Parathyroid adenoma (tissue), 2 donors: Measurements from ENCODE around the gene TRIL.

Experiments used
- H2AFZ ChIP-seq: fragments of 300-600 bp; sonication (generic); one replicate; pipeline ENCODE4 v1.7.0; 2017; ENCODE audit warnings: antibody characterized with exemption, mild to moderate bottlenecking
- H3K27ac ChIP-seq: fragments of 300-600 bp; sonication (generic); one replicate; pipeline ENCODE4 v1.7.0; 2017
- H3K27me3 ChIP-seq: fragments of 300-600 bp; sonication (generic); one replicate; pipeline ENCODE4 v1.7.0; 2017; ENCODE audit warnings: low read length; ENCODE audit not compliant: control insufficient read depth, insufficient read depth
- H3K36me3 ChIP-seq: fragments of 300-600 bp; sonication (generic); one replicate; pipeline ENCODE4 v1.7.0; 2017; ENCODE audit warnings: low read length; ENCODE audit not compliant: control insufficient read depth, insufficient read depth
- H3K4me1 ChIP-seq: fragments of 300-600 bp; sonication (generic); one replicate; pipeline ENCODE4 v1.7.0; 2017; ENCODE audit warnings: control low read depth
- H3K4me2 ChIP-seq: fragments of 300-600 bp; sonication (generic); one replicate; pipeline ENCODE4 v1.7.0; 2017; ENCODE audit warnings: low read length
- H3K4me3 ChIP-seq: fragments of 300-600 bp; sonication (generic); one replicate; pipeline ENCODE4 v1.7.0; 2017; ENCODE audit warnings: low read depth, low read length
- H3K79me2 ChIP-seq: fragments of 300-600 bp; sonication (generic); one replicate; pipeline ENCODE4 v1.7.0; 2017; ENCODE audit warnings: control low read depth
- H3K9ac ChIP-seq: fragments of 300-600 bp; sonication (generic); one replicate; pipeline ENCODE4 v1.7.0; 2017; ENCODE audit warnings: mild to moderate bottlenecking
- H3K9me3 ChIP-seq: fragments of 300-600 bp; sonication (generic); one replicate; pipeline ENCODE4 v1.7.0; 2017; ENCODE audit warnings: low read length; ENCODE audit not compliant: control insufficient read depth
- TF ChIP-seq, protein P1 (sequence below): fragments of 300-600 bp; sonication (generic); IDR thresholded peaks from one replicate; pipeline ENCODE4 v1.7.0; 2017; ENCODE audit warnings: antibody characterized with exemption, mild to moderate bottlenecking
- donor health status: primary hyperparathyroidism.

Gene TRIL

GRCh38 chr7:28937619-28938018 lies 20.5 kb downstream of the TRIL start:
- Histone ChIP-seq H3K9ac (no peak overlapping the region), H3K4me3 (no peak overlapping the region), H3K27ac (no peak overlapping the region), H3K36me3 (no peaks in the 10 kb centered on the region), H3K4me2 (no peak overlapping the region), H3K9me3 (no peaks in the 10 kb centered on the region), H2AFZ (no peak overlapping the region), H3K27me3 (no peaks in the 10 kb centered on the region), H3K79me2 (no peaks in the 10 kb centered on the region), H3K4me1 (peaks cover 18% of the 10 kb centered on the region)
- TF ChIP-seq, protein P1, sequence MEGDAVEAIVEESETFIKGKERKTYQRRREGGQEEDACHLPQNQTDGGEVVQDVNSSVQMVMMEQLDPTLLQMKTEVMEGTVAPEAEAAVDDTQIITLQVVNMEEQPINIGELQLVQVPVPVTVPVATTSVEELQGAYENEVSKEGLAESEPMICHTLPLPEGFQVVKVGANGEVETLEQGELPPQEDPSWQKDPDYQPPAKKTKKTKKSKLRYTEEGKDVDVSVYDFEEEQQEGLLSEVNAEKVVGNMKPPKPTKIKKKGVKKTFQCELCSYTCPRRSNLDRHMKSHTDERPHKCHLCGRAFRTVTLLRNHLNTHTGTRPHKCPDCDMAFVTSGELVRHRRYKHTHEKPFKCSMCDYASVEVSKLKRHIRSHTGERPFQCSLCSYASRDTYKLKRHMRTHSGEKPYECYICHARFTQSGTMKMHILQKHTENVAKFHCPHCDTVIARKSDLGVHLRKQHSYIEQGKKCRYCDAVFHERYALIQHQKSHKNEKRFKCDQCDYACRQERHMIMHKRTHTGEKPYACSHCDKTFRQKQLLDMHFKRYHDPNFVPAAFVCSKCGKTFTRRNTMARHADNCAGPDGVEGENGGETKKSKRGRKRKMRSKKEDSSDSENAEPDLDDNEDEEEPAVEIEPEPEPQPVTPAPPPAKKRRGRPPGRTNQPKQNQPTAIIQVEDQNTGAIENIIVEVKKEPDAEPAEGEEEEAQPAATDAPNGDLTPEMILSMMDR: no peak

DNA sequence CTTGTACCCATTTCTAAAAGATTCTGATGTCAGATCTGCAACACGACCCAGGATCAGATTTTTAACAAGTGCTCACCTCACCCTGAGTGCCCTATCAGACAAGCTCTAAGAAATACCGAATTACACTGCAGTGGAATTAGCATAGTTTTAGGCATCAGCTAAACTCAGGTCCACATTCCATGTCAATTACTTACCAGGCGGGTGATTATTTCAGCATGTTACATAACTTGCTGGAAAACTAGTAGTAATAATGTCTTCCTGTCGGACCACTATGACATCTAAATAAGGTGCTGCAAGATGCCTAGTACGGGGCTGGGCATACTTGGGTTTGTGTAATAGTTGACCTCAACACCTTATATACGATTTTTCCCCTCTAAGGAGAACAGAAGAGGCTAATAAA lies 21.0 kb downstream of the TRIL start:
- no peaks in the 10 kb centered on the region for H3K79me2 ChIP-seq
- H3K27ac ChIP-seq: no peak overlapping the region
- H3K4me1 ChIP-seq: peaks cover 13% of the 10 kb centered on the region
- no peak overlapping the region for H3K4me3 ChIP-seq
- H3K27me3 ChIP-seq: no peaks in the 10 kb centered on the region
- TF ChIP-seq, protein P1: no peak
- H3K36me3 ChIP-seq: no peaks in the 10 kb centered on the region
- no peak overlapping the region for H2AFZ ChIP-seq
- H3K9me3 ChIP-seq: no peaks in the 10 kb centered on the region
- H3K4me2 ChIP-seq: no peak overlapping the region
- no peak overlapping the region for H3K9ac ChIP-seq

GRCh38 chr7:28933846-28934320 lies 24.2 kb downstream of the TRIL start:
- TF ChIP-seq, protein P1: no peak
- H3K27ac ChIP-seq: peak overlapping the region; percentile 60
- H3K79me2 ChIP-seq: no peaks in the 10 kb centered on the region
- H3K4me3 ChIP-seq: no peak overlapping the region
- H3K4me1 ChIP-seq: peaks cover 6% of the 10 kb centered on the region
- no peaks in the 10 kb centered on the region for H3K9me3 ChIP-seq
- H3K9ac ChIP-seq: no peak overlapping the region
- H3K36me3 ChIP-seq: no peaks in the 10 kb centered on the region
- H2AFZ ChIP-seq: peak overlapping the region; percentile 79
- H3K4me2 ChIP-seq: peak overlapping the region; percentile 25
- H3K27me3 ChIP-seq: no peaks in the 10 kb centered on the region

DNA sequence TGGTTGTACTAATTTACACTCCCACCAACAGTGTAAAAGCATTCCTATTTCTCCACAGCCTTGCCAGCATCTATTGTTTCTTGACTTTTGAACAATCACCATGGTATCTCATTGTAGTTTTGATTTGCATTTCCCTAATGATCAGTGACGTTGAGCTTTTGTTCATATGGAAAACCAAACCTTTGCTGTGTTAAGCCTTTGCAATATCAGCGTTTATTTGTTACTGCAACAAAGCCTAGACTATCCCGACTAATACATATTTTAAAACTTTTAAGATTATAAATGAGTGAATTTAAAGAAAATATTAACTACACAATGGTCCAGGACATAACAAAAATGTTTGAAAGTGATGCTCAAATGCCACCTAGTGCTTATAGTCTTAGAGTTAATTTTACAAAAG lies 26.6 kb downstream of the TRIL start:
- Histone ChIP-seq H3K9ac (no peak overlapping the region), H3K27ac (no peak overlapping the region), H3K4me3 (no peak overlapping the region), H3K4me2 (no peak overlapping the region), H2AFZ (no peak overlapping the region), H3K27me3 (no peaks in the 10 kb centered on the region), H3K4me1 (peaks cover 9% of the 10 kb centered on the region), H3K9me3 (no peaks in the 10 kb centered on the region), H3K79me2 (no peaks in the 10 kb centered on the region), H3K36me3 (no peaks in the 10 kb centered on the region)
- TF ChIP-seq, protein P1: no peak

DNA sequence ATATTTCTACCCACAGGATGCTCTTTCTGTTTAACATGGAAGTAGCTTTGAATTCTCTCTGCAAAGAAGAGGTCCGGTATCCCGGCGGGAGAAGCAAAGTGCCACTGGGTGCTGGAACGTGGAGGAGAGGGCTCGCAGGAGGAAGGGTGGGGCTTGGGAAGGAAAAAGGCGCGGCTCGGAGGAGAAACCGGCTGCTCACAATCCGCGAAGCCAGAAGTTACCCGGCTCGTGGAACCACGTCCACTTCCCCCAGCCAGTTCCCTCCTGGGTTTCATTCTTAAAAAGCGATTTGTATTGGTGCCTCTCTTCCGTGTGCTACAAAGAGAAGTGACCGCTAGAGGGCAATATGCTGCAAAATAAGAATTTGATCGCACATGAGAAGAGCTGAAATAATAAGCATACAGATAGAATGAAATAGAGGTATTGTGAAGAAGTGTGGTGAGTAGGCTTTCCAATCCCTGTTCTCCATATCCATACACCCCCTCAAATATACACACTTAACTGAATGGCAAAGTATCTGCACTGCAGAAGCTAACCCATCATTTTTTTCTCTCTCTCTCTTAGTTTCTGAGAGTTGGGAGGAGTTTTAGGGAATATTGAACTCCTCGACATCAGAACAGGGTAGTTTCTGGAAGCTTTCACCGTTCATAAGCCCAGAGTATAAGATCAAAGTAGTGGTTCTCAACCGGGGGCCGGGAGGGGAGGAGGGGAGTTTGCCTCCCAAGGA lies 31.1 kb downstream of the TRIL start:
- Histone ChIP-seq H3K27me3 (no peaks in the 10 kb centered on the region), H3K36me3 (no peaks in the 10 kb centered on the region), H3K4me1 (peaks cover 5% of the 10 kb centered on the region), H3K4me3 (peak overlapping the region; percentile 53), H3K9ac (no peak overlapping the region), H3K27ac (peak overlapping the region; percentile 29), H3K79me2 (no peaks in the 10 kb centered on the region), H3K9me3 (no peaks in the 10 kb centered on the region), H3K4me2 (peak overlapping the region; percentile 69), H2AFZ (peak overlapping the region; percentile 83)
- TF ChIP-seq, protein P1: peak; percentile 87
